GM18870 (cell line): ENCODE results near the gene MYT1.

ENCODE experiments used
- ATAC-seq: cut with Tn5 transposase; IDR thresholded peaks from one replicate; pipeline ENCODE4 v1.9.1; 2021; ENCODE audit warnings: moderate library complexity; ENCODE audit not compliant: unreplicated experiment

Gene MYT1

GRCh38 chr20:64153861-64154589 is 10.2 kb upstream of the MYT1 start:
- no peak for ATAC-seq

- ATAC-seq = no peak
These were observed 9.5 kb upstream of the MYT1 start for GRCh38 chr20:64154590-64155257.

- no peak for ATAC-seq
These were observed 8.8 kb upstream of the MYT1 start for GRCh38 chr20:64155258-64156135.

DNA sequence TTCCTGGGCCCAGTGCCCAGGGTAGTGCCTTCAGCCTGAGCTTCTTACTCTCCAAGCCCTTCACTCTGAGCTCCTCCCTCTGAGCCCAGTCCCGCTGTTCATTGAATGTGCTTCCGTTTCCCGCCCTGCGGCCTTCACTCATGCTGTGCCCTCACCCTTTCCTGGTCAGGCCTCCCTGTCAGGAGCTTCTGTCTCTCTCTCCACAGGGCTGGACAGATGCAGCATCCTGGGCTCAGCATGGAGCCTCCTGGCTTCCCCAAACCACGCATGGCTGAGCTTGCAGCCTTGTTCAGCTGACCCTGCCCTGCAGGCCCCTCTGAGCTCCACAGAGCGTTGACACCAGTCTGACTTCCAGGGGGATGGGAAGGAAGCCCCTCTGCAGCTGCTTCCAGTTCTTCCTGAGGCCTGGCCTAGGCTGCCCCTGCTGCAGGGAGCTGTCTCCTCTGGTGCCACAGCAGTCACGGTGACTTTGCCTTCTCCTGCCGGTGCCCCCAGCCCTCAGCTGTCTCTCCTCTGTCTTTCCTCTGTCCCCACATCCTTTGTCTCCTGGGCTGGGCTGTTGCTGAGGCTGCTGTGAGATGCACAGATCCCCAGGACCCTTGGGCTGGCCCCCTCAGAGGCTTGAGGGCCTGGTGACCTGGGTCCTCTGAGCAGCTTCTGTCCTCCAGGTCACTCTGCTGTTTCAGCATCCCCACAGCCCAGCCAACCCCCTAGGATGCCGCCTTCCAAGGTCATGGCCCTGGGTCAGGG is 7.9 kb upstream of the MYT1 start:
- no peak for ATAC-seq

DNA sequence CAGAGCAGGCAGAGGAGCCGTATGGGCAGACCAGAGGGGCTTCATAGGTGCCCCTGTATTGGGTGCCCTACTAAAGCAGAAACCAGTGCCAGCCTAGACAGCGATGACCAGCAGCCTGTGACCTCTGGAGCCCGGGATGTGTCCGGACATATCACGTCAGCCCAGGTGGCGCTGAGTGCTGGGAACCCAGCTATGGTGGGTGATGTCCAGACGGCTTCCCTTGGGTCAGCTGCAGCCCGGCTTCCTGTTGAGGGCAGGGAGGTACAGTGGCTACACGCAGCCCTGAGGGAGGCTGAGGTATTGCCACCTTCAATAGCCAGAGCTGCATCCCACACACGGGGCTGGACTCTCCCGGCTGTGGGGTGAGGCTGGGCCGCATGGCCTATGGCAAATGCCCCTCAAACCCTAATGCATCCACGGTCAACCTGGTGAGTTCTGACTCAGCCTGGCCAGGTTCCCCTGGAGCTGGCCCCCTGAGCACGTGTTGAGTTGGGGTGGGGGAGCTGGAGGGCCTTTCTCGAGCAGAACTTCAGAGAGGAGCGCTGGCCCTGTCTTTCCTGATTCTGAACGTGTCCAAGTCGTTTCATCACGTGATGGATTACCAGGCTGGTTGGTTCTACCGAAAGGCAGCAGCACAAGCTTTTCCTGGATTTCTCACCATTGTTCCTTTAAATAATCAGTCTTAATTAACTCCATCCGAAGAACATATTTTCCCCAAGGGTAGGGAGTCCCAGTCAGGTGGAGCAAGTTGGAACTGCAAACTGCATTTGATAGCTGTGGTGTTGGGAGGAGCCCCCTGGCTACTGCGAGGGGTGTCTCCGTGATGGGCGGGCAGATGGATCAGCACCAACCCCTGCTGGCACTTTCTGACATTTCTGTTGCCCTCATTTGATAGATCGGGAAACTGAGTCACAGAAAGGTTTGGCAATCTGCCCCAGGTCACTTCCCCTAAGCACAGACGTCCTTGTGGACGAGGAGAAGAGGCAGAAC is 7.1 kb upstream of the MYT1 start:
- no peak for ATAC-seq

GRCh38 chr20:64157878-64158277 is 6.4 kb upstream of the MYT1 start:
- no peak for ATAC-seq

DNA sequence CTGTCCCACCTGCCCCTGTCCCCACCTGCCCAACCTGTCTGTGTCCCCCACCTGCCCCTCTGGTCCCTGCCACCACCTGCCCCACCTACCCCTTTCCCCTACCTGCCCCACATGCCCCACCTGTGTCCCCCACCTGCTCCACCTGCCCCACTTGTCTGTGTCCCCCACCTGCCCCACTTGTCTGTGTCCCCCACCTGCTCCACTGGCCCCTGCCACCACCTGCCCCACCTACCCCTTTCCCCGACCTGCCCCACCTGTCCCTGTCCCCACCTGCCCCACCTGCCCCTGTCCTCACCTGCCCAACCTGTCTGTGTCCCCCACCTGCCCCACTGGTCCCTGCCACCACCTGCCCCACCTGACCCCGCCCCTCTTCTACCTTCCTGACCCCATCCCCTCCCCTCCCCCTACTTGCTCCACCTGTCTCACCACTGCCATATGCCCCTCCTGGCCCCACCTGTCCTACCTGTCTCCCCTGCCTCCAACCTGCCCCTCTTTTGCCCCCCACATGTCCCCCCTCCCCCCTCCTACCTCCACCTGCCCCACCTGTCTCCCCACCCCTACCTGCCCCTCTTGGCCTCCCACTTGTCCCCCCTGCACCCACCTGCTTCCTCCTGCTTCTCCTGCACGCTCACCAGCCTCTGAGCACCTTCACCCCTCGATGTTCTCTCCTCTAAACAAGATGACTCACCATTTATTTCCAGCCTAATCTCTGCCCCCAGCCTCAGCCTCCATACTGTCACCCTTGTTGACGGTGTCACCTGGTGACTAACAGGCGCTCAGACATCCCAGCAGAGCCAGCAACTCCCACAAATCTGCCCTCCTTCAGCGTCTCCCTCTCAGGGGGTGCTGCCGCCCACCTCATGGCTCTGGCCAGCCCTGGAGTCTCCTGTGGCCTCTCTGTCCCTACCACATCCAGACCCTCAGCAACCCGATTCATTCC is 5.6 kb upstream of the MYT1 start:
- no peak for ATAC-seq

GRCh38 chr20:64159286-64159680 is 5.0 kb upstream of the MYT1 start:
- ATAC-seq = no peak

DNA sequence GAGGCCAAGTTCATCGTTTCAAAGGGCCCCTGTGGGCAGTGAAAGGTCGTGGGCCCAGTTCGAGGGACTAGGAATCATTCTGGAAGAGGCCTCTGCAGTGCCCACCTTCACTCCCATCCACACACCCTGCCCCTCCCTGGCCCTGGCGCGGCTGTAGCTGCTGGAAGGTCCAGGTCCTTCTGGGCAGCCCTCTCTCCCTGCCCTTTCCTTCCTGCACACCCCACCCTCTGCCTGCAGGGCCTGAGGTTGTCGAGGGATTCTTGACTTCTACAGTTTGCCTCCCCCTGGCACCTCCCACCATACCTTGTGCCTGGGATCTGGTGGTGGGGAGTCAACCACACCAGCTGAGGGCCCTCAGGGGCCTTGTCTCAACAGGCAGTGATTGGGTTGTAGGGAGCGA is 4.5 kb upstream of the MYT1 start:
- ATAC-seq = no peak

GRCh38 chr20:64160118-64160517 is 4.1 kb upstream of the MYT1 start:
- ATAC-seq = no peak

DNA sequence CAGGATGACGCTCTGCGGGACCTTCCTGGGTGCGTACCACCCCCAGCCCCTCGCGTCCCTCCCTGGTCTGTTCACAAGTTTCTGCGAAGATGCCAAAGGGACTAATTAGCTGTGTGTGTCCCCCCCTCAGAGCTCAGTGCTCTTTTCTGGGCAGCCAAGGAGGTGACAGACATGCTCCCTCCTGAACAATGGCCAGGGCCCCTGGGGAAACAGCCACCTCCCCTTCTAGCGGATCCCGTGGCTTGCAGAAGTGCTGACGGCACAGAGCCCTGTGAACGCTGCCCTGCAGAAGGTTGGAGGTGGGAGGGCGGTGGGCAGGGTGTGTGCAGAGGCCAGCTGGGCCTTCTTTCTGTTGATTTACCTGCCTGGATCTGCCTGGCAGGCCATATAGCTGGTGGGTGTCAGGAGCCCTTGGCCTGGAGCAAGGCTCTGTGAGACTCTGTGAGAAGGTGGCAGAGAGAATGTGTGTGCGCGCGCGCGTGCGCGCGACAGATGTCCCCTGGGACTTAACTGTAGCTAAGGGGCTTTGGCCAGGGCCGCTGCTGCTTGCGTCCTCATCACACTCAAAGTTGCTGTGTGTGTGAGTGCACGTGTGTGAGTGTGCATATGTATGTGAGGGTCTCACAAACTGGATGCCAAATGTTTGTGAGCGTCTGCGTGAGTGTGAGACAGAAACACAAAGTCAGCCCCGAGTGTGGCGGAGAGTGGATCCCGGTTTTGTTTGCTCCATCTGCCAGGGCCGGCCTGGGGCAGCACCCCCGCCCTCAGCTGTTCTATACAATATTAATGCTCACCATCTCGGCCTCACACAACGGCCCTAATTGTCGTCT is 3.5 kb upstream of the MYT1 start:
- no peak for ATAC-seq

DNA sequence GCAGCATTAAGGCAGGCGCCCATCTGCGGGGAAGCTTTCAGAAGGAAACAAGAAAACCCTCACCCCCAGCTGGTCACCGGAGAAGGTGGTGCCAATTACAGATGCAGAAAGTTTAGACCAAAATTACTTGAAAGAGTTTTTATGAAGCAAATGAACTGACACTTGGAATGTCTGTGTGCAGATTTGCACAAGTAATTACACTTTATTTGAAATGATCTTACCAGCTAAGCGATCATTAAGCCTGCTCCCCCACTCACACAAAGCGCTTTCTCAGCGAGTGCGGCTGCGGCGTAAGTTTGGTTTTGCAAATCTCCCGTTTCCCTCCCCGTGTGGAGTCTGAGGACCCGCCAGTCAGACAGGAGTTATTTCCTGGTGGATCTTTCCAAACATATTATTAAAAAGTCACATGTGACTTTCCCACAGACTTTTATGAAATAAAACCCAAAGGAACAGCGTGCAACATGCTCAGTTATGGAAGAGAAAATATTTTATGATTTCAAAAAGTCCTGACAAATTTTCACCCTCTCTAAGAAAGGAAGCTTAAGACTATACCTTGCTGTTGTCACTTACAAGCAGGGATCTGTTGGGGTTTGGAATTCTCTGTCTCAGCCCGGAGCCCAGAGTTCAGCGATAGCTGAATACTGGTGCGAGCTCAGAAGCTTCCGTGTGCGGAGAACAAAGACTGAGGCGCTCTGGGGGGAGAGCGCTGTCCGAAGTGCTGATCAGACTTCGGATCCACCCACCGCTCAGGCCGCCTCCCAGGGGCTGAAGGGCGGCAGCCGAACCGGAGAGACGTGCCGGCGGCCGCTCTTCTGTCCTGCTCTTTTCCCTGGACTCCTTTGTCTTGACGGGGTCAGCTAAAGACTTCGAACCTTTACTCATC is 2.7 kb upstream of the MYT1 start:
- ATAC-seq = no peak

- no peak for ATAC-seq
These were observed 1.9 kb upstream of the MYT1 start for GRCh38 chr20:64162239-64162910.

GRCh38 chr20:64163776-64164122 is 503 bp upstream of the MYT1 start:
- ATAC-seq = no peak

GRCh38 chr20:64165866-64166600 is 1.8 kb downstream of the MYT1 start:
- ATAC-seq = no peak
